OCI-LY7 (cell line): Measurements from ENCODE around the gene SFSWAP. TPM values are rescaled to one million over a fixed set of nuclear protein-coding genes. Genes with fewer than 3 reads are reported as not detected.
"Not testable (repeated sequence)": the region's sequence is repeated elsewhere in the genome, so short reads cannot be mapped to it uniquely, and the experiment has no call there.

ENCODE experiments used
- BruUV-seq: library from RNA; stranded (reverse); fragments of 400-500 nt; replicated peaks from 2 replicates; lab custom pipeline; 2021; lab: Mats Ljungman, UMichigan
- CTCF ChIA-PET: fragments of 300-600 bp; sonication (Branson Sonifier 250); formaldehyde crosslinking; loops from one replicate; lab custom pipeline; 2022; ENCODE audit warnings: antibody characterized with exemption; ENCODE audit not compliant: unreplicated experiment; lab: Charles Lee
- POLR2A ChIA-PET: fragments of 300-600 bp; sonication (Branson Sonifier 250); formaldehyde crosslinking; loops from one replicate; lab custom pipeline; 2022; ENCODE audit warnings: antibody characterized with exemption; lab: Charles Lee
- DNase-seq: peaks from one replicate; pipeline ENCODE4 v3.0.0-alpha.2; 2015; ENCODE audit warnings: low spot score
- H2AFZ ChIP-seq: fragments of 200-600 bp; sonication (generic), shearing (Covaris generic); 2 replicates; pipeline ENCODE4 v1.6.1; 2014; ENCODE audit warnings: mild to moderate bottlenecking, antibody characterized with exemption, low read length, moderate library complexity
- H3K27ac ChIP-seq: fragments of 200-600 bp; sonication (generic); 2 replicates; pipeline ENCODE4 v1.5.1; 2014; ENCODE audit warnings: mixed run types, low read depth, mild to moderate bottlenecking, moderate library complexity, low read length, inconsistent platforms; ENCODE audit not compliant: poor library complexity, severe bottlenecking
- H3K36me3 ChIP-seq: fragments of 200-600 bp; sonication (generic); 2 replicates; pipeline ENCODE4 v1.6.1; 2014; ENCODE audit warnings: mild to moderate bottlenecking, antibody characterized with exemption, low read length, moderate library complexity, mixed read lengths; ENCODE audit not compliant: insufficient read depth
- H3K4me1 ChIP-seq: fragments of 200-600 bp; sonication (generic); 2 replicates; pipeline ENCODE4 v1.5.1; 2014; ENCODE audit warnings: mild to moderate bottlenecking, low read length; ENCODE audit not compliant: insufficient read depth, poor library complexity, severe bottlenecking
- H3K4me2 ChIP-seq: fragments of 200-600 bp; sonication (generic); 2 replicates; pipeline ENCODE4 v1.6.1; 2014; ENCODE audit warnings: mild to moderate bottlenecking, low read length
- H3K4me3 ChIP-seq: fragments of 200-600 bp; sonication (generic); 2 replicates; pipeline ENCODE4 v1.5.1; 2014; ENCODE audit warnings: mild to moderate bottlenecking, low read depth, low read length; ENCODE audit not compliant: poor library complexity, severe bottlenecking
- H3K79me2 ChIP-seq: fragments of 200-600 bp; sonication (generic); 2 replicates; pipeline ENCODE4 v1.6.1; 2016; ENCODE audit warnings: low read depth, mild to moderate bottlenecking, low read length, moderate library complexity, mixed read lengths; ENCODE audit not compliant: insufficient read depth
- H3K9me2 ChIP-seq: fragments of 200-600 bp; sonication (generic); 2 replicates; pipeline ENCODE4 v1.6.1; 2016; ENCODE audit warnings: mild to moderate bottlenecking, low read length, mixed read lengths; ENCODE audit not compliant: insufficient read depth
- H3K9me3 ChIP-seq: fragments of 200-600 bp; sonication (generic); 2 replicates; pipeline ENCODE4 v1.6.1; 2014; ENCODE audit warnings: mild to moderate bottlenecking, mixed run types, low read length, mixed read lengths
- H4K20me1 ChIP-seq: fragments of 200-600 bp; sonication (generic); 2 replicates; pipeline ENCODE4 v1.6.1; 2014; ENCODE audit warnings: mild to moderate bottlenecking, antibody characterized with exemption, low read length, moderate library complexity, mixed read lengths; ENCODE audit not compliant: insufficient read depth
- CTCF ChIP-seq: fragments of 200-600 bp; sonication (generic); conservative IDR thresholded peaks from 2 replicates; pipeline ENCODE4 v1.5.1; 2014; ENCODE audit warnings: mild to moderate bottlenecking, antibody characterized with exemption, low read length, moderate library complexity, mixed read lengths
- EZH2phosphoT487 ChIP-seq: fragments of 200-600 bp; sonication (generic); IDR thresholded peaks from 2 replicates; pipeline ENCODE4 v1.6.1; 2018; ENCODE audit warnings: low read depth, borderline replicate concordance, mild to moderate bottlenecking, mixed run types, antibody characterized with exemption, low read length, moderate library complexity, mixed read lengths
- intact Hi-C: fragments of 100-400 bp; cut with micrococcal nuclease; formaldehyde crosslinking; loops from one replicate; pipeline ENCODE4 v1.10.0; 2022; ENCODE audit not compliant: unreplicated experiment
- total RNA-seq, 2 experiments: library from RNA; depleted of rRNA in 1 of 2; stranded (reverse); fragments of >200 nt in 1 of 2; shearing (Covaris generic) in 1 of 2; gene quantifications; 2 replicates each; pipeline ENCODE4 v1.2.3, GENCODE V29; 2014 to 2022

SFSWAP gene
- total RNA-seq, 2 experiments from 2014 or later: 54.0 to 87.1 TPM

GRCh38 chr12:131743410-131743809, 32.5 kb downstream of the SFSWAP start:
- BruUV-seq, H3K4me2 ChIP-seq, CTCF ChIA-PET, intact Hi-C loops, H4K20me1 ChIP-seq, H3K27ac ChIP-seq, POLR2A ChIA-PET, DNase-seq, H3K9me2 ChIP-seq, H3K4me3 ChIP-seq, H3K79me2 ChIP-seq, H2AFZ ChIP-seq, H3K4me1 ChIP-seq: not testable (repeated sequence)
- Histone ChIP-seq H3K36me3 (peaks cover 95% of the 10 kb centered on the region), H3K9me3 (peaks cover 25% of the 10 kb centered on the region)

GRCh38 chr12:131743880-131744279, 33.0 kb downstream of the SFSWAP start:
- CTCF ChIA-PET, H3K79me2 ChIP-seq, H3K4me2 ChIP-seq, intact Hi-C loops, DNase-seq, H3K27ac ChIP-seq, H4K20me1 ChIP-seq, BruUV-seq, H3K9me2 ChIP-seq, H3K4me1 ChIP-seq, H3K4me3 ChIP-seq, POLR2A ChIA-PET, H2AFZ ChIP-seq: not testable (repeated sequence)
- Histone ChIP-seq H3K9me3 (peaks cover 25% of the 10 kb centered on the region), H3K36me3 (peaks cover 95% of the 10 kb centered on the region)

GRCh38 chr12:131744675-131745074, 33.8 kb downstream of the SFSWAP start:
- H3K4me1 ChIP-seq, POLR2A ChIA-PET, CTCF ChIA-PET, H4K20me1 ChIP-seq, H2AFZ ChIP-seq, H3K4me3 ChIP-seq, BruUV-seq, H3K4me2 ChIP-seq, H3K9me2 ChIP-seq, intact Hi-C loops, H3K27ac ChIP-seq, DNase-seq, H3K79me2 ChIP-seq: not testable (repeated sequence)
- Histone ChIP-seq H3K9me3 (peaks cover 25% of the 10 kb centered on the region), H3K36me3 (peaks cover 97% of the 10 kb centered on the region)

- Histone ChIP-seq H3K4me3 (no peak overlapping the region), H3K27ac (no peak overlapping the region), H4K20me1 (no peaks in the 10 kb centered on the region), H2AFZ (no peak overlapping the region), H3K9me2 (no peaks in the 10 kb centered on the region), H3K4me2 (no peak overlapping the region), H3K79me2 (no peaks in the 10 kb centered on the region), H3K9me3 (peaks cover 25% of the 10 kb centered on the region), H3K4me1 (no peaks in the 10 kb centered on the region), H3K36me3 (peaks cover 97% of the 10 kb centered on the region)
- ChIA-PET CTCF (no interaction called here), POLR2A (no interaction called here)
- TF ChIP-seq EZH2phosphoT487: no peak
- TF ChIP-seq CTCF: no peak
- intact Hi-C loops: no loop called here
- BruUV-seq: no TSS peak
- DNase-seq: no peak
Observed at GRCh38 chr12:131745706-131746105, 34.8 kb downstream of the SFSWAP start.
